Hematopoietic multipotent progenitor cell (in vitro differentiated cells): ENCODE measurements around the gene ASPG. TPM values are rescaled to one million over a fixed set of nuclear protein-coding genes. Genes with fewer than 3 reads are reported as not detected.

Source experiments
- DNase-seq, 3 donors: peaks; one replicate each; pipeline ENCODE4 v3.0.0-alpha.2; 2011 to 2015; ENCODE audit warnings: low read depth in 2 of 3, low spot score in 2 of 3
- total RNA-seq: library from RNA; depleted of rRNA; stranded (reverse); fragments of >200 nt; gene quantifications from one replicate; pipeline ENCODE4 v1.2.3, GENCODE V29; 2012

The ASPG gene
- total RNA-seq = under 0.01 TPM

- peak in 2 of 3 donors; percentile 7 to 24 for DNase-seq
Observed at GRCh38 chr14:104085032-104085888, at the start of gene ASPG. Gene ASPG, plus strand, starts transcription at chr14:104085700. Its CDS starts 71 bp downstream, at chr14:104085771.

DNA sequence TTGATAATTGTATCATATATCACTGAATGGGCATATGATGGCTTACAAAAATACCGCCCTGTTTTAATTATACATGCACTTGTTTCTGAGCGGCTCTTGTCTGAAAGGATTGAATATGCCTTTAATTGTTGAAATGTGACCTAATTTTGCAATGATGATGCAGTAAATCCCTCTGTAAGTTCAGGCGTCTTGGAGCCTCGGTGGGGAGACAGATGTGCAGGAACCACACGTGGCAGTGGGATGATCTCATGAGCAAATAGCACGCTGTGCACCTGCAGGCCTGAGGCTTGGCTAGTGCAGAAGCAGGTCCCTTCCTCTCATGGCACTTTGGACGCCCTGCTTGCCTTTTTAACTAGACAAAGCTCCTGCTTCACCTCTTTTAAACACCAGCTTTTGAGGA is 49.3 kb upstream of the ASPG start:
- no peak for DNase-seq

DNA sequence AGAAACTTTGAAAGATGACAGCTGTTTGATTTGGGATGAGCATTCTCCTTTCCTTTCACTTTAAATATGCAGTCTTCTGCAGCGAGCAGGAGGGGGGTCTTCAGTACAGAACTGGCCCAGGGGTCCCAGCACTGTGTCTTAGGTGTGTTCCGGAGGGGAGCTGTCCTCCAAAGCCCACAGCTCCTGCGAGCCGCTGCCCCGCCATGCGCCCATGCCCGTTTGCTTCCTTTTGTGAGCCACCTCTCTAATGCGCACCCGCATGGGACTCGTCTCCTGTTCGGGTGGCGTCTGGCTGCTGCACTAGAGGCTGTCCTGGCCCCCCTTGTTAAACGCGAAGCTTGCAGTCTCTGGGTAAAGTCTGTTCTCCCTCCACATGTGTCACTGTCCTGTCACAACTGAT is 48.4 kb upstream of the ASPG start:
- no peak for DNase-seq

DNA sequence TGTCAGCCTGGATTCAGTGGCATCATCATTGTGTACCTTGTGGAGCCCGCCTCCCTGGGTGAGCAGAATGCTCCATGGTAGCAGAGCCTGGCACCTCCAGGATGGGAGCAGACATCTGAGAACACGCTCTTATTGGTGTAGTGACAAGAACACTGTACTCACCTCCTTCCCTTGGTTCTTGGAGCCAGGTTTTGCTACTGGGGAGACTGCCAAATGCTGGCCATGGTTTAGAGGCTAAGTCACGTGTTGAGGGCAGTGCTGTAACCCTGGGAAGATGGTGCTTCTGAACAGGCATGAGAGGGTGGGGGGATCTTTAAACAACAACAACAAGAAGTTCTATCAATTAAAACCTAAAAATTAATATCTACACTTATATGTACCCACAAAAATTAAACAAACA is 47.6 kb upstream of the ASPG start:
- DNase-seq = no peak

- no peak for DNase-seq
Observed at GRCh38 chr14:104039214-104039613, 46.3 kb upstream of the ASPG start.

DNA sequence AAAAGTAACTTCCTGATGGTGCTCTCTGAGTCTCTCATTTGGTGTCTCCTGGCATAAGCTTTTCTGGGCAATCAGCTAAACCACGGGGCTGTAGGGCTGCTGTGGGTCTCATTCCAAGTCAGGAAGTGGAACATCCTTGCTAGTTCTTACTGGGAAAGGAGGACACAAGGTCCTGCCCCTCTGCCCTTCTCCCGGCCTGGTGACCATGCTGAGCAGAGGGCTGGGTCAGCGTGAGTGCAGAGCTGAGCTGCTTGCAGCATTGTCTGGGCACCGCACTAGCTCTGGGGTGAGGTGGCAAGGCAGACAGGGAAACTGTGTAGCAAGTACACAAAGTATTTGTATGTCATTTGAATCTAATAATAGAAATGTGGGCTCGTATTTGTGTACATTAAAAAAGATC is 45.0 kb upstream of the ASPG start:
- no peak for DNase-seq

GRCh38 chr14:104041430-104042104 is 43.9 kb upstream of the ASPG start:
- no peak for DNase-seq

DNA sequence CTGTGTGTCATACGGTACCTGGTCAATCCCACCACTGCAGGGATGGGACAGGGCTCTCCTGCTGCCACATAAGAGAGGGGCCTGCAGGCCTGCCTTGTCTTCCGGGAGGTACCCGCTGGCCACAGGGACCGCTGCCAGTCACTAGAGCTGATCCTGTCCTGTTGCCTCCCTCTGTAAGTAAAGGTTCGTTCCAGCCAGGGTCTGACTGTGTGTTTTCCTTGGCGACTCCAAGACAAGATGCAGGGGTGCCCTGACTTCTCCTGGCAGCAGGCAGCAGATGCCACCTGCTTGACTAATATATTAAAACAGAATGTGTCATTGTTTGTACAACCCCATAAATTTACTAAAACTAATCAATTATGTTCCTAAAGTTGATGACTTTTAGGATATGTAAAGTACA is 41.5 kb upstream of the ASPG start:
- no peak for DNase-seq

GRCh38 chr14:104047761-104048160 is 37.7 kb upstream of the ASPG start:
- DNase-seq = no peak

DNA sequence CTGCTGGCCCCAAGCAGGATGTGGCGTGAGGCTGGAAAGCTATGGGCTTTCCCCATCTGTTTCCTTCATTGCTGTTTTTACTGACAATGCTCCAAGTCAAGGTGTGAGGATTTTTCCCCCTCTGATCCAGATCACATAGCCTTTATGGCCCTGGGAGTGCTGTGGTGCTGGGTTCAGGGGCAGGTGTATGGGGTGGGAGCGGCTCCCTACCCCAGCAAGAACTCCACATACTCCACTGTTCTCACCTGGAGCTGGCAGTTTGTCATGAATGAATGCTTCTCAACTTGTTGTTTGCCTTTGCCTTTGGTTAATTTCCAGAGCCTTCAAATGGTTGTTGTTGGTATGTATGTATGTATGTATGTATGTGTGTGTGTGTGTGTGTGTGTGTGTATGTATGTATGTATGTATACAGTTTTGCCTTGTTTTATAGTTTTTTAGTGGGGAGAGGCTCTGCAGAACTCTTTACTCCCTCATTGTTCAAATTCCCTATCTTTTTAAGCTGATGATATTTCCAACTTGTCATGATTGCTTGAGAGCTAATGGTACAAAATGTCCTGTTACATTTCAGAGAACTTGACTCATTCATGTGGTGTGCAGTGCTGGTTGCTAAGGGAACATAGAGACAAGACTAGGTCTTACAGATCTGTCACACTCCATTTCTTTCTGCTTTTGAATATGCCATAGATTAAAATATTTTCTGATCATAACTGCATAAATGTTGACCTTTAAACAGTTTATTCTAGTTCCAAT is 36.6 kb upstream of the ASPG start:
- DNase-seq = no peak

DNA sequence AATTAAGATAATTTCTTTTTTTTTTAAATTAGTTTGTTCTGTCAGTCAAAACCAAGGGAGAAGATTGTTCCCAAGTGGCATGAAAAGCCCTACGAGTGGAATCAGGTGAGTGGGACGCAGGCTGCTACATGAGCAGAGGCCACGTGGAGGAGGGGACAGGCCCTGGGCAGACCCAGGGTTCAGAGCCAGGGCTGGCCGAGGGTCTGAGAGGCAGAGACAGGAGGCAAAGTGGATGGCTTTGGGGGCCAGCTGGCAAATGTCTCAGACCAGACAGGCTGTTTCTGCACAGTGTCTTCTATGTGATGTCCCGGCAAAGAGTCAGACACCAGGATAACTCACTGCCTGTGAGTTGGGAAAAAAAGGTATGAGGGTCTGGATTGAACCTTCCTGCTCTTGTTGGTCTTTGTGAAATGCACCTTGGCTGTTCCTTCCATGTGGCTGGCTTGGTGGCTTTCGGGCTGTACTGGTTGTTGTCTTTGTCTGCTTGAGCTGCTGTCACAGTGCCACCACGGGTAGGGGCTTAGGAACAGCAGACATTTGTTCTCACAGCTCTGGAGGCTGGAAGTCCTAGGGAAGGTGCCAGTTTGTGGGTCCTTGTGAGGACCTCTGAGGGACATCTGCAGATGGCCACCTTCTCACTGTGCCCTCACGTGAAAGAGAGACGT is 35.8 kb upstream of the ASPG start:
- no peak for DNase-seq

GRCh38 chr14:104051092-104051813 is 34.2 kb upstream of the ASPG start:
- DNase-seq = no peak

DNA sequence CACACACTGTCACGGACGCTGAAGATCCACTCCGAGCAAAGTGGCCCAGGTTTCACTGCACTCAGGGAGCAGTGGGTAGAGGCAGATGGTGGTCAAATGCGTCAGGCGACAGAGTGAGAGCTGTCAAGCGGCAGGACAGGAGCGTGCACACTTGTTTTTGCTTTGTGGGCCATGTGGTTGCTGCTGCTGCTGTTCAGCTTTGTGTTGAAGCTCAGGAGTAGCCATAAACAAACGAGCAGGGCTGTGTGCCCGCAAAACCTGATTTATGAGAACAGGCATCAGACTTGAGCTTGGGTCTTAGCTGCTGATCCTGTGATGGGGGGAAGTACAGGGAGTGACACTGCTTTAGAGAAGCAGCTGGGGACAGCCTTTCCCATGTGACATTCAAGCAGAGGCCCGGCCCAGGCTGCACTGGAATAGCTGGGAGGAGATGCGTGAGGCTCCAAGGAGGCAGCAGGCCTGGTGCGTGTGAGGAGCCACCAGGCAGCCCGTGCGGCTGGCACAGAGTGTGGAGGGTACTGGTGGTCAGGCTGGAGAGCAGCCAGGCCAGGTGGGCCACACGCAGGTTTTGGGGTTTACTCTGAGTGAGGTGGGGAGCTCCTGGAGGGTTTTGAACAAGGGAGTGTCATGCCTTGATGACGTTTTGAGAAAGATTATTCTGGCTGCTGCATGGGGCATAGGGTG is 31.1 kb upstream of the ASPG start:
- DNase-seq = no peak

GRCh38 chr14:104062281-104062680 is 23.2 kb upstream of the ASPG start:
- DNase-seq = no peak

GRCh38 chr14:104064003-104064402 is 21.5 kb upstream of the ASPG start:
- DNase-seq = no peak

GRCh38 chr14:104066279-104066678 is 19.2 kb upstream of the ASPG start:
- DNase-seq = no peak

DNA sequence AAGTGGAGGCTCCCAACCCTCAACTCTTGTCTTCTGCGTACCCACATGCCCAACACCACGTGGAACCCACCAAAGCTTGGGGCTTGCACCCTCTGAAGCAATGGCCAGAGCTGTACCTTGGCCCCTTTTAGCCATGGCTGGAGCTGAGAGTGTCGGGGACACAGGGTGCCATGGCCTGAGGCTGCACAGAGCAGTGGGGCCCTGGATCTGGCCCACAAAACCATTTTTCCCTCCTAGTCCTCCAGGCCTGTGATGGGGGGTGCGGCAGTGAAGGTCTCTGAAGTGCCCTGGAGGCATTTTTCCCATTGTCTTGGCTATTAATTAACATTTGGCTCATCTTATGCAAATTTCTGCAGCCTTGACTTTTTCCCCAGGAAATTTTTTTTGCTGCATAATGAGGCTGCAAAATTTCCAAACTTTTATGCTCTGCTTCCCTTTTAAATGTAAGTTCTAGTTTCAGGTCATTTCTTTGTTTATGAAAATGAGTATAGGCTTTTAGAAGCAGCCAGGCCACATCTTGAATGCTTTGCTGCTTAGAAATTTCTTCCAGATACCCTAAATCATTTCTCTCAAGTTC is 18.7 kb upstream of the ASPG start:
- DNase-seq = no peak

DNA sequence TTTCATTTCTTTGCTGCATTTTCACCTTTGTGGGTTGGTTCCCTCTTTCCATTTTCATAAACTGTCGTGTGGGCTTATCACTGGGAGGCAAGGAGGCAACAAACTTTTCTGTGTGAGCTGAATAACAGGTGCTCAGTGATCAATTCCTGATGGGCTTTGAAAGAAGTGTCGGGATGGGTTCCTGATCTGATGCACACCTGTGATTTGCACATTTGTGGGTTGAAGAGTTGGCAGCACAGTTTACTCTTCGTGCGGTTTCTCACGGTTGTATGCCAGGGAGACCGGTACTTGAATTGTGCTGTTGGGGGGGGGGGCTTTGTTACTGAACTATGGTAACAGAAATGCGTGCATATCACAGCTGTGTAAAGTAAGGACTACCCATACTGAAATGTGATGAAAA is 16.0 kb upstream of the ASPG start:
- DNase-seq = no peak

DNA sequence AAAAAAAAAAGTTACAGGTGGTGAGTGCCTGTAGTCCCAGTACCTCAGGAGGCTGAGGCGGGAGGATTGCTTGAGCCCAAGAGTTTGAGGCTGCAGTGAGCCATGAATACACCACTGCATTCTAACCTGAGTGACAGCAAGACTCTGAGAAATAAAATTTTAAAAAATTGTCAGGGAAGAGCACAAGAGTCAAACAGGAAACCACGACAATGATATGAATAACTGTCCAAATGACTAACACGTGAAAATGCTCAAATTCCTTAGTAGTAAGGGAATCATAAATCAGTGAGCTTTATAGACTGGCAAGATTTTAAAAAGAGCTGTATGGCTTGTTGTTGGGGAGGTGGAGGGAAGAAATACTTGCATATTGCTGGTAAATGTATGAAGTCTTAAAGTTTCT is 12.9 kb upstream of the ASPG start:
- no peak for DNase-seq
